ENCODE data around the gene VGLL4.

Gene VGLL4

DNA sequence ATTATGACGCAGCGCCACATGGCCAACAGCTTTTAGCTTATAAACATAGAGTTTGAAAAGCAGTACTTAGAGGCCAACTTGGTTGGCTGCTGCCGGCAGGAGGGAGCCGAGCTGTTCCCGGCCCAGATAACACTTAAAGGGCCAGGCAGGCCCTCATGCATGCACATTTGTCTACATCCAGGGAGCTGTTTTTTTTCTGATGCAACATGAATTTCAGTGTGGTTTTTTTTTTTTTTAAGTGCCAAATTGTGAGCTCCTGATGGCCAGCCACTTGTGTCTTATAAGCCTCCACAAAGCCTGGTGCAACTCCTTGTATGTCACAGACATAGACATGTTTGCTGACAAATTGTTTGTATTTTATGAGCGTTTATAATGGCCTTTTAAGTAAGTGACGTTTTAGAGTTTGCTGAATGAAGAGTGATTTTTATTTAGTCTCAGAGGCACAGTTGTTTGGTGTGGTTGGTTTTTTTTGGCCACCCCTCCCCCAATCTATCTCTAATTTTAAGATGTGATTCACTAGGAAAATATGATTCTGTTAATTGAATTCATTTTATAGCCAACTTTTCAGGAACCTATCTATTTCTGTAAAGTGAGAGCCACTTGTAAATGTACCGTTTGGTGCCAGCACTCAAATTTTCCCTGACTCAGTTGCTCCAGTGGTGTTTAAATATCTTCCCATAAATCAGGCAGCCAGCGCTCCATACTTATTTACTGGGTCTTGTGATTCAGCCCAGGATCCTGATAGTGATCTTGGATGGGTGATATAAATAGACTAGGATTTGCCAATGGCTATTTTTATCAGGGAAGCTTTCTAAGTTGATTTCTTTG lies 134.3 kb downstream of the VGLL4 start:
- in situ Hi-C loops (cut with MboI; ENCODE audit: low sequenced_read_pairs) = no loop called here

- in situ Hi-C loops (cut with MboI; ENCODE audit: low sequenced_read_pairs) = no loop called here
These were observed 135.2 kb downstream of the VGLL4 start for GRCh38 chr3:11508346-11509172.

DNA sequence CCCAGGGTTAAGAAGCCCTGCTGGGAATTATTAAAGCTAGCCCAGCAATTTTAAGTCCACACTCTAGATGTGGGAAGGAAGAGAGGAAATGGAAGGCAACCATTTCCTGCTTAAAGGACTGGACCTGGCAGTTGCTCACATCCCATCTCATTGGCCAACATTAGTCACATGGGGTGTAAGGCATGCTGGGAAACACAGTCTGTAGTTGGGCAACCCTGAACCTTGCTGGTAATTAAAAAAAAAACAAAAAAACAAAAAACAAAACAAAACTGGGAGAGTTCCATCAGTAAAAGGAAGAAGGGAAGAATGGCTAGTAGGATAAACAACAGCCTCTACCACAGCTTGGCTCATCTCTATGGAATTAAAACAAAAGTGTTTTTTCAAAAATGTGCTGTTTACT lies 136.0 kb downstream of the VGLL4 start:
- in situ Hi-C loops (cut with MboI; ENCODE audit: low sequenced_read_pairs) = no loop called here

Measured in HL-60/S4 (cell line).